K562 (cell line): ENCODE measurements around the gene ZCCHC9.

Experiments
- BRF1 ChIP-seq: IDR thresholded peaks from 3 replicates; pipeline ENCODE4 v1.6.1; 2011; ENCODE audit warnings: borderline replicate concordance, mild to moderate bottlenecking; ENCODE audit not compliant: insufficient read length; ENCODE audit errors: extremely low read depth
- CREBBP ChIP-seq: IDR thresholded peaks from one replicate; pipeline ENCODE4 v1.6.1; 2012; ENCODE audit warnings: low read depth, mild to moderate bottlenecking, control low read depth, inconsistent platforms, low read length
- MYBL2 ChIP-seq, 2 experiments: fragments of 450-650 bp in 1 of 2; sonication (generic) in 1 of 2; formaldehyde crosslinking in 1 of 2; IDR thresholded peaks; 2 replicates each; pipeline versions ENCODE4 v1.6.1 to v1.8.1; 2017 to 2022; ENCODE audit warnings: borderline replicate concordance in 1 of 2, inconsistent platforms in 1 of 2, low read depth in 1 of 2, mild to moderate bottlenecking in 1 of 2, missing genetic modification reagents in 1 of 2, moderate library complexity in 1 of 2
- NR2C1 ChIP-seq, 2 experiments: fragments of 450-650 bp; IDR thresholded peaks; 2 replicates each; pipeline ENCODE4 v1.6.1; 2017; ENCODE audit warnings: mild to moderate bottlenecking in 2 of 2, antibody characterized with exemption in 1 of 2, inconsistent platforms in 1 of 2, missing compliant biosample characterization in 1 of 2, missing genetic modification characterization in 1 of 2
- PTTG1 ChIP-seq: fragments of 450-650 bp; IDR thresholded peaks from 2 replicates; pipeline ENCODE4 v1.6.1; 2016; ENCODE audit warnings: low read depth, mild to moderate bottlenecking, missing genetic modification characterization, missing compliant biosample characterization
- SP1 ChIP-seq: sonication (generic); formaldehyde crosslinking; IDR thresholded peaks from 2 replicates; pipeline ENCODE4 v1.8.1; 2022; ENCODE audit warnings: mild to moderate bottlenecking, missing genetic modification reagents
- TCF7L2 ChIP-seq: fragments of 150-350 bp; IDR thresholded peaks from 2 replicates; pipeline ENCODE4 v1.6.1; 2016; ENCODE audit warnings: low read depth, mild to moderate bottlenecking, low read length, moderate library complexity
- TRIM28 ChIP-seq: fragments of 450-650 bp; IDR thresholded peaks from 2 replicates; pipeline ENCODE4 v1.6.1; 2017
- YY1 ChIP-seq, 3 experiments: IDR thresholded peaks; 2 replicates each; pipeline ENCODE4 v1.6.1; 2011; ENCODE audit warnings: low read length in 2 of 3, mild to moderate bottlenecking in 2 of 3, moderate library complexity in 2 of 3, borderline replicate concordance in 1 of 3, control low read depth in 1 of 3, low read depth in 1 of 3; ENCODE audit not compliant: insufficient read depth in 3 of 3, insufficient replicate concordance in 2 of 3, control insufficient read depth in 1 of 3, insufficient read length in 1 of 3; ENCODE audit errors: extremely low read depth in 1 of 3
- ZBTB17 ChIP-seq: fragments of 450-650 bp; formaldehyde crosslinking; IDR thresholded peaks from 2 replicates; pipeline ENCODE4 v1.4.0; 2020; ENCODE audit warnings: mild to moderate bottlenecking
- TF ChIP-seq, protein P1 (sequence below): fragments of 150-350 bp; IDR thresholded peaks from 2 replicates; pipeline ENCODE4 v1.6.1; 2014; ENCODE audit warnings: low read depth, mild to moderate bottlenecking, low read length, borderline replicate concordance
- TF ChIP-seq, protein P2 (sequence below), 3 experiments: IDR thresholded peaks in 2 of 3; conservative IDR thresholded peaks in 1 of 3; 2 replicates each; pipeline ENCODE4 v1.5.1; 2011 to 2012; ENCODE audit warnings: low read length in 3 of 3, mild to moderate bottlenecking in 3 of 3, control low read depth in 2 of 3, improper control_type of control experiment in 1 of 3, inconsistent platforms in 1 of 3, low read depth in 1 of 3, mixed read lengths in 1 of 3, moderate library complexity in 1 of 3; ENCODE audit not compliant: insufficient read depth in 2 of 3

GRCh38 chr5:81292130-81292529, 9.3 kb upstream of the ZCCHC9 start:
- TF ChIP-seq, protein P1, sequence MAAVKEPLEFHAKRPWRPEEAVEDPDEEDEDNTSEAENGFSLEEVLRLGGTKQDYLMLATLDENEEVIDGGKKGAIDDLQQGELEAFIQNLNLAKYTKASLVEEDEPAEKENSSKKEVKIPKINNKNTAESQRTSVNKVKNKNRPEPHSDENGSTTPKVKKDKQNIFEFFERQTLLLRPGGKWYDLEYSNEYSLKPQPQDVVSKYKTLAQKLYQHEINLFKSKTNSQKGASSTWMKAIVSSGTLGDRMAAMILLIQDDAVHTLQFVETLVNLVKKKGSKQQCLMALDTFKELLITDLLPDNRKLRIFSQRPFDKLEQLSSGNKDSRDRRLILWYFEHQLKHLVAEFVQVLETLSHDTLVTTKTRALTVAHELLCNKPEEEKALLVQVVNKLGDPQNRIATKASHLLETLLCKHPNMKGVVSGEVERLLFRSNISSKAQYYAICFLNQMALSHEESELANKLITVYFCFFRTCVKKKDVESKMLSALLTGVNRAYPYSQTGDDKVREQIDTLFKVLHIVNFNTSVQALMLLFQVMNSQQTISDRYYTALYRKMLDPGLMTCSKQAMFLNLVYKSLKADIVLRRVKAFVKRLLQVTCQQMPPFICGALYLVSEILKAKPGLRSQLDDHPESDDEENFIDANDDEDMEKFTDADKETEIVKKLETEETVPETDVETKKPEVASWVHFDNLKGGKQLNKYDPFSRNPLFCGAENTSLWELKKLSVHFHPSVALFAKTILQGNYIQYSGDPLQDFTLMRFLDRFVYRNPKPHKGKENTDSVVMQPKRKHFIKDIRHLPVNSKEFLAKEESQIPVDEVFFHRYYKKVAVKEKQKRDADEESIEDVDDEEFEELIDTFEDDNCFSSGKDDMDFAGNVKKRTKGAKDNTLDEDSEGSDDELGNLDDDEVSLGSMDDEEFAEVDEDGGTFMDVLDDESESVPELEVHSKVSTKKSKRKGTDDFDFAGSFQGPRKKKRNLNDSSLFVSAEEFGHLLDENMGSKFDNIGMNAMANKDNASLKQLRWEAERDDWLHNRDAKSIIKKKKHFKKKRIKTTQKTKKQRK, result no peak
- TF ChIP-seq CREBBP, result no peak
- TF ChIP-seq YY1 (IDR thresholded peaks at IDR 0.05; ENCODE audit: borderline replicate concordance in 1 of 3, control insufficient read depth in 1 of 3, extremely low read depth in 1 of 3, insufficient read depth in 3 of 3, insufficient read length in 1 of 3, insufficient replicate concordance in 2 of 3, low read depth in 1 of 3, low read length in 2 of 3), result no peak
- TF ChIP-seq PTTG1 (tag), result no peak
- TF ChIP-seq, protein P2, sequence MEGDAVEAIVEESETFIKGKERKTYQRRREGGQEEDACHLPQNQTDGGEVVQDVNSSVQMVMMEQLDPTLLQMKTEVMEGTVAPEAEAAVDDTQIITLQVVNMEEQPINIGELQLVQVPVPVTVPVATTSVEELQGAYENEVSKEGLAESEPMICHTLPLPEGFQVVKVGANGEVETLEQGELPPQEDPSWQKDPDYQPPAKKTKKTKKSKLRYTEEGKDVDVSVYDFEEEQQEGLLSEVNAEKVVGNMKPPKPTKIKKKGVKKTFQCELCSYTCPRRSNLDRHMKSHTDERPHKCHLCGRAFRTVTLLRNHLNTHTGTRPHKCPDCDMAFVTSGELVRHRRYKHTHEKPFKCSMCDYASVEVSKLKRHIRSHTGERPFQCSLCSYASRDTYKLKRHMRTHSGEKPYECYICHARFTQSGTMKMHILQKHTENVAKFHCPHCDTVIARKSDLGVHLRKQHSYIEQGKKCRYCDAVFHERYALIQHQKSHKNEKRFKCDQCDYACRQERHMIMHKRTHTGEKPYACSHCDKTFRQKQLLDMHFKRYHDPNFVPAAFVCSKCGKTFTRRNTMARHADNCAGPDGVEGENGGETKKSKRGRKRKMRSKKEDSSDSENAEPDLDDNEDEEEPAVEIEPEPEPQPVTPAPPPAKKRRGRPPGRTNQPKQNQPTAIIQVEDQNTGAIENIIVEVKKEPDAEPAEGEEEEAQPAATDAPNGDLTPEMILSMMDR (IDR thresholded peaks at IDR 0.05 in 2 of 3, conservative IDR thresholded peaks at IDR 0.05 in 1 of 3; ENCODE audit: insufficient read depth in 2 of 3, low read depth in 1 of 3, low read length in 3 of 3), result no peak
- TF ChIP-seq SP1 (CRISPR knock-in tag), result no peak
- no peak for TF ChIP-seq BRF1
- no peak for TF ChIP-seq ZBTB17 (CRISPR knock-in tag)
- no peak for TF ChIP-seq NR2C1 (IDR thresholded peaks at IDR 0.05)
- TF ChIP-seq NR2C1 (tag; IDR thresholded peaks at IDR 0.05), result no peak
- no peak for TF ChIP-seq MYBL2 (IDR thresholded peaks at IDR 0.05; ENCODE audit: low read depth)
- TF ChIP-seq MYBL2 (CRISPR knock-in tag; IDR thresholded peaks at IDR 0.05; ENCODE audit: borderline replicate concordance), result no peak
- no peak for TF ChIP-seq TCF7L2
- TF ChIP-seq TRIM28, result no peak
